ENCODE data around the gene CTNNA3. TPM values are rescaled to one million over a fixed set of nuclear protein-coding genes. Genes with fewer than 3 reads are reported as not detected.

The CTNNA3 gene
- total RNA-seq, 1 donor from 2014 or later, result not detected

DNA sequence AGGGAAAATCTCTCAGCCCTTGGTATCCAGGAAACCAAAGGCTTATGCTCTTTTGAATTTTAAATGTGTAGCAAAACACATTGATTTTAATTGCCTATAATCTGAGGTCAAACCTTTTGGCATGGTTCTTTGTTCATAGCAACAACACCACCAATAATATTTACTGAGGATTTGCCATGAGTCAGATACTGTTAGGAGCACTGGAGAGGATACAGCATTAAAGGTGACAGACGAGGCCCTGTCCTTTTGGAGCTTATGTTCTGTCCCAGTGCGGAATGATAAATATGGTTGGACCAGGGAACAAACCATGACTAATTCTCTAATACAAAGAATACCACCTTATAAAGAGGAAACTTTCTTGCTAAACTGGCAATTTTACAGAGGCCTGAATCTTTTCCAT lies 176.6 kb downstream of the CTNNA3 start:
- no peaks in the 10 kb centered on the region for H3K36me3 Mint-ChIP-seq (ENCODE audit: low read depth)

DNA sequence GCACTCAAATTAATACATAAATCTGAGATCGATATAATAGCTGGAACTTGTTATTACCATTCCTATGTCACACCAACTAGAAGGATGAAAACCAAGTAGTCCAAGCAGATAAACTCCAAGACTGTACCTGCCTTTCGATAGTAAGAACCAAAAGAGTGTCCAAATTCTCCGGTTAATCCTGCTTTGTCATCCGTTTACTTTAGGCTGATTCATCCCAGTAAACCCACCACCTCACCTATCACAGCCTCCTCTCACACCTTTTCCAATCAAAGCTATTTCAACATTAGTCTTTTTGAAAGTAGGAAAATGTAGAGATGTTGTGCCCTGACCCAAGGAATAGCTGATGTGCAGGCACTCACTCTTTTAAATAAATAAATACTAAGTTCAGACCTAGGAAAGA lies 177.2 kb downstream of the CTNNA3 start:
- Mint-ChIP-seq H3K27ac (no peak overlapping the region), H3K9me3 (no peaks in the 10 kb centered on the region), H3K36me3 (ENCODE audit: low read depth) (no peaks in the 10 kb centered on the region), H3K27me3 (ENCODE audit: low read depth) (peaks cover 8% of the 10 kb centered on the region), H3K4me3 (ENCODE audit: low read depth) (no peak overlapping the region), H3K4me1 (ENCODE audit: low read depth) (no peaks in the 10 kb centered on the region)
- no peak for DNase-seq (ENCODE audit: low spot score)
- intact Hi-C loops (cut with micrococcal nuclease), result no loop called here

More for the DNA sequence above, 176.6 kb downstream of the CTNNA3 start:
- DNase-seq (ENCODE audit: low spot score), result no peak
- Mint-ChIP-seq H3K27ac (no peak overlapping the region), H3K4me3 (ENCODE audit: low read depth) (no peak overlapping the region), H3K4me1 (ENCODE audit: low read depth) (no peaks in the 10 kb centered on the region), H3K9me3 (no peaks in the 10 kb centered on the region), H3K27me3 (ENCODE audit: low read depth) (peaks cover 8% of the 10 kb centered on the region)
- intact Hi-C loops (cut with micrococcal nuclease), result no loop called here

DNA sequence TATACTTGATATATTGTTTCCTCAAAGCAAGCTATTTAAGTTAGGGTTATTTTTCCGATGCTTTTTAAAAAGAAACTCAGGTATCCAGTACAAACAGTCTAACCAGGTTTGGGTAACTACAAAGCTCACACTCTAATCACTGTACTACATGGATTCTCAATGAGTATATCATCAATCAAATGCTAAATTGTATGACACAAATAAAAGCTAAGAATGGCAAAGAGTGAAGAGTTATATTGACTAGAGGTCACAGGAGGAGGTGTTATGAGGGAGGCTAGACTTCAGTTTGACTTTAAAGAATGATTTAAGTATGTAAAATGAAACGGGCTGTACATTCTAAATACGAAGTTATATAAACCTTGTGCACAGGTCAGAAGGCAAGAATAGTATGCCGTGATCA lies 178.0 kb downstream of the CTNNA3 start:
- no peak for DNase-seq (ENCODE audit: low spot score)
- Mint-ChIP-seq H3K4me3 (ENCODE audit: low read depth) (no peak overlapping the region), H3K27ac (no peak overlapping the region), H3K27me3 (ENCODE audit: low read depth) (peaks cover 8% of the 10 kb centered on the region), H3K4me1 (ENCODE audit: low read depth) (no peaks in the 10 kb centered on the region), H3K9me3 (no peaks in the 10 kb centered on the region), H3K36me3 (ENCODE audit: low read depth) (no peaks in the 10 kb centered on the region)
- intact Hi-C loops (cut with micrococcal nuclease), result no loop called here

DNA sequence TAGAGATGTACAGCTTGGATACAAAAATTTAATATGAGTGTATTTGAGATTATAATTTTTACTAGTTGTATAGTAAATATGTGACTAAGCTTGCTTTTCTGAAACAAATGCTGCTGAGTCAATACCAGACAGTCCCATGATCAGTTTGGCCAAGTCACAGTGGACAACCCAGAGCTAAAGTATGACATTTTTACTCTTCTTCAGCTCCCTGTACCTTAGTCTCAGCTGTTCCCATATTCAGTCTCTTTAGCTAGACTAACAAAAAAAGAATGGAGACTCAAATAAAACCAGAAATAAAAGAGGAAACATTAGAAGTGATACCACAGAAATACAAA lies 189.3 kb downstream of the CTNNA3 start:
- no peak overlapping the region for H3K4me3 Mint-ChIP-seq (ENCODE audit: low read depth)
- no peaks in the 10 kb centered on the region for H3K36me3 Mint-ChIP-seq (ENCODE audit: low read depth)
- H3K9me3 Mint-ChIP-seq, result no peaks in the 10 kb centered on the region
- no peaks in the 10 kb centered on the region for H3K4me1 Mint-ChIP-seq (ENCODE audit: low read depth)
- intact Hi-C loops (cut with micrococcal nuclease), result no loop called here
- no peak overlapping the region for H3K27ac Mint-ChIP-seq
- H3K27me3 Mint-ChIP-seq (ENCODE audit: low read depth), result no peaks in the 10 kb centered on the region
- no peak for DNase-seq (ENCODE audit: low spot score)

DNA sequence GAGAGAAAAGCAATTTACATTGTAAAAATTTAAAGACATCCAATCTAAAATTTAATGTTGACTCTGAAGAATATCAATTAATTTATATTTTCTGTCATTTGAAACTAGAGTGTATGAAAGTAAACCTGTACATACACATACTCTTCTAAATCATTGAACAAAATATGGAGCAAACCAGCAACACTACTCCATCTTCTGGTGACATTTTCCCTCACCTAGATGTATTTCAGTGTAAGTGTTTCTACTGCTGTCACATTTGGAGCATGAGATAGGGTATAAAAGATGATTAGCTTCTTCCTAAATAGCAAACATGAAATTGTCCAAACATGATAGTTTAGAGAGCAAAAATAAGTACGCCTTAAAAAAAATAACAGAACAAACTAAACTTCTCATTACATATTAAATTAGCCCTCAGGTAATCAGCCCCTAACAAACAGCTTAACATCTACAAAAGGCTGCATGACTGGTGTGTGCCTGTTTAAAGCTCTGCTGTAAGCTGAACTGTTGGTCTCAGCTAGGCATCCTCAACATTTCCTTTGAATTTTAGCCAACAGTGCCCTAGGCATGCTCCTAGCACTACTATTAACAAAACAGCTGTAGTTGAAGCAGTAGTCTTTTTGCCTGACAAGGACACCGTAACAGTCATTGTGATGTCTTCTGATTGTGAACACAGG lies 189.8 kb downstream of the CTNNA3 start:
- DNase-seq (ENCODE audit: low spot score), result no peak
- Mint-ChIP-seq H3K27ac (no peak overlapping the region), H3K36me3 (ENCODE audit: low read depth) (no peaks in the 10 kb centered on the region)

DNA sequence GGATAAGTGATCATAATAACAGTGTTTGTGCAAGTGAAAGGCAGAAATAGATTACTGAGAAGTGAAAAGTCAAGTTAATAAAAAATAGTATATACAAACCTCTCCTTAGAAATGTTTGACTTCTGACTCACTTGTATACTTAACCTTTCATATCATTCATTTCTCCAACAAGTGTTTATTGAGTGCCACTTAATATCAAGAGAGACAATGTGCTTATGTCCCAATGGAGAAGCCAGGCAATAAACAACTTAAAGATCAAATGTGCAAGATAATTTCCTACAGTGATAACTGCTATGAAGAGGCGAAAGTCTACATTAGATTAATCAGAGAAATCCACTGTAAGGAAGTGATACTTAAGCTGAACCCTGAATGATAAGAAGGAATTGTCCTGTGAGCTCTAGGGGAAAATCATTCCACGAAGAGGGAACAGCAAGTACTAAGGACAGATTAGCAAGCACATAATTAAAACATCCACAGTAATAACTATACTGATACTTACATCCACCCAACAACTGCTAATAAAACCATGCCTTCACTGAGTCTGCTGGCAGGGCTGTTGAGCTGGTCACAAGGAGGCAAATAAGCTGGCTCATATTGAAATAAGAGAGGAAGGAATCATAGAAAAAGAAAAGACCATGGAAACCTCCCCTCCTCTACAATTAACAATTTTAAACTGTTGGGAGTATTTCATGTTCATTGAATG lies 203.5 kb downstream of the CTNNA3 start:
- intact Hi-C loops (cut with micrococcal nuclease), result no loop called here
- H3K27me3 Mint-ChIP-seq (ENCODE audit: low read depth), result no peaks in the 10 kb centered on the region
- no peak overlapping the region for H3K4me3 Mint-ChIP-seq (ENCODE audit: low read depth)
- H3K27ac Mint-ChIP-seq, result no peak overlapping the region
- no peaks in the 10 kb centered on the region for H3K4me1 Mint-ChIP-seq (ENCODE audit: low read depth)
- no peak for DNase-seq (ENCODE audit: low spot score)
- H3K9me3 Mint-ChIP-seq, result no peaks in the 10 kb centered on the region
- H3K36me3 Mint-ChIP-seq (ENCODE audit: low read depth), result no peaks in the 10 kb centered on the region

More for the DNA sequence above, 189.8 kb downstream of the CTNNA3 start:
- Mint-ChIP-seq H3K9me3 (no peaks in the 10 kb centered on the region), H3K4me3 (ENCODE audit: low read depth) (no peak overlapping the region), H3K27me3 (ENCODE audit: low read depth) (no peaks in the 10 kb centered on the region), H3K4me1 (ENCODE audit: low read depth) (no peaks in the 10 kb centered on the region)
- intact Hi-C loops (cut with micrococcal nuclease), result no loop called here

DNA sequence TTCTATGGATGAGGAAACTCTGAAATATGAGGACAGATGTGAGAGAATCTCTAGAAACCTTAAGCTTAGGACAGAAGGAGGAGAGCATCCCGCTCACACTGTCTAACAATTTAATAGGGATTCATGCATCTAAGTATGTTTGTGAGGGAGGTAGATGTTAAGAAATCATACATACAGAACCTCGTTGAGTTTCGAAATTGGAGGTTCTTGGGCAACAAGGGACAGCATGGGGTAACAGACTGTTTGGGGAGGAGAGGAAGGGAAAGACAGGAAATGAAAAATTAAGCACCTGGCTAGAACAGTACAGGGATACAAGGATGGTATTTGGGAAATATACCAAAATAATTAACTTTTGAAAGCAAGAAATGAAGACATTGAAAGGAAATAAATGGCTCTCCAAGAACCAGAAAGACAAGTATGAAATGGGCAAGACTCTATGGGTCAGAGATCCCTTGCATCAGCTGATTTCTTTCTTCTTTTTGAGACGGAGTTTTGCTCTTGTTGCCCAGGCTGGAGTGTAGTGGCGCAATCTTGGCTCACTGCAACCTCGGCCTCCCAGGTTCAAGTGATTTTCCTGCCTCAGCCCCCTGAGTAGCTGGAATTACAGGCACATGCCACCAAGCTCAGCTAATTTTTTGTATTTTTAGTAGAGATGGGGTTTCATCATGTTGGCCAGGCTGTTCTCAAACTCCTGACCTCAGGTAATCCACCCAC lies 207.9 kb downstream of the CTNNA3 start:
- no peak overlapping the region for H3K27ac Mint-ChIP-seq
- intact Hi-C loops (cut with micrococcal nuclease), result no loop called here
- no peaks in the 10 kb centered on the region for H3K9me3 Mint-ChIP-seq
- no peaks in the 10 kb centered on the region for H3K36me3 Mint-ChIP-seq (ENCODE audit: low read depth)
- peaks cover 2% of the 10 kb centered on the region for H3K4me1 Mint-ChIP-seq (ENCODE audit: low read depth)
- DNase-seq (ENCODE audit: low spot score), result no peak
- H3K4me3 Mint-ChIP-seq (ENCODE audit: low read depth), result no peak overlapping the region
- peaks cover 2% of the 10 kb centered on the region for H3K27me3 Mint-ChIP-seq (ENCODE audit: low read depth)

DNA sequence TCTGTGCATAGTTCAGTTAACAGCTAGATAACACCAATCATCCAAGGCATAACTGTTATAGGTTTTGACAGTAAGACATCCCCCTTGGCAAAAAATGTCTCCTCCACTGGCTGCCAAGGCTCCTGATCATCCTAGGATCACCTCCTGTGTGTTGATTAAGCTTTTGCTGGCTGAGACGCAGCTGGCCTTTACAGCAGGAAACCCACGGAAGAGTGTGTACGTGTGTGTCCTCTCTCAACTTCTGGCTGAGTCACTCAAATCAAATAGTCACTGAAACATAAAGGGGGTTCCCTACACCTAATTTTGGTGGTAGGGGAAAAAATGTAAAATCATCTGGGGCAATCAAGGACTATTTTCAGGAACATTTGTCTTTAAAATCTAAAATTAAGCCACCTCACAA lies 208.8 kb downstream of the CTNNA3 start:
- H3K27ac Mint-ChIP-seq, result no peak overlapping the region
- no peaks in the 10 kb centered on the region for H3K9me3 Mint-ChIP-seq
- no peak for DNase-seq (ENCODE audit: low spot score)
- no peak overlapping the region for H3K4me3 Mint-ChIP-seq (ENCODE audit: low read depth)
- intact Hi-C loops (cut with micrococcal nuclease), result no loop called here
- peaks cover 2% of the 10 kb centered on the region for H3K4me1 Mint-ChIP-seq (ENCODE audit: low read depth)
- H3K27me3 Mint-ChIP-seq (ENCODE audit: low read depth), result peaks cover 2% of the 10 kb centered on the region
- no peaks in the 10 kb centered on the region for H3K36me3 Mint-ChIP-seq (ENCODE audit: low read depth)

DNA sequence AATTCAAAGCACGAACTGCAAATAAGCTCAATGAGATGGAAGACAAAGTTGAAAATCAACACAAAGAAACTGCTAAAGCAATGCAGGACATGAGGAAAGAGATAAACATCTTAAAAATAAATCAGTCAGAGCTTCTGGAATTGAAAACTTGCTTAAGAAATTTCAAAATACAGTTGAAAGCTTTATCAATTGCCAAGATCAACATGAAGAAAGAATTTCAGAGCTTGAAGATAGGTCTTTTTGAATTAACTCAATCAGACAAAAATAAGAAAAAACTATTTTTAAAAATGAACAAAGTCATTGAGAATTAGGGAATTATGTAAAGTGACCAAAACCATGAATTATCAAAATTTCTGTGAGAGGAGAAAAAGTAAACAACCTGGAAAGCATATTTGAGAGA lies 218.1 kb downstream of the CTNNA3 start:
- intact Hi-C loops (cut with micrococcal nuclease), result no loop called here

DNA sequence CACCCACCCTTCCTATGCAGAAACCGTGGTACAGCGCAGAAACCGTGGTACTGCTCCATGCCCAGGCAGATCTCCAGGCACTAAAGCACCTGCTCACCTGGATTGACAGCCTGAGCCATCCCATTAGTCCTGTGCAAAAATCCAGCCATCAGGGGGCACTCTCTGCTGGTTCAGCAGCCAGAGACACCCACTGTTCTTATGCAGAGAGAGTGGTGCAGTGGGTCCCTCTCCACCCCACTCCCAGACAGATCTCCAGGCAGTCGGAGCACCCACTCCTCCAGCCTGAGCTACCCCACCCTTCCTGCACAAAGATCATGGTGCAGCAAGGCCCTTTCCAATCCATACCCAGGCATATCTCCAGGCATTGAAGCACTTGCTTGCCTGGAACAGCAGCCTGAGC lies 219.8 kb downstream of the CTNNA3 start:
- no peaks in the 10 kb centered on the region for H3K4me1 Mint-ChIP-seq (ENCODE audit: low read depth)
- H3K27me3 Mint-ChIP-seq (ENCODE audit: low read depth), result no peaks in the 10 kb centered on the region
- DNase-seq (ENCODE audit: low spot score), result no peak
- intact Hi-C loops (cut with micrococcal nuclease), result no loop called here
- H3K27ac Mint-ChIP-seq, result no peak overlapping the region
- no peaks in the 10 kb centered on the region for H3K36me3 Mint-ChIP-seq (ENCODE audit: low read depth)
- H3K9me3 Mint-ChIP-seq, result peaks cover 26% of the 10 kb centered on the region
- H3K4me3 Mint-ChIP-seq (ENCODE audit: low read depth), result no peak overlapping the region

More for the DNA sequence above, 218.1 kb downstream of the CTNNA3 start:
- H3K27ac Mint-ChIP-seq, result no peak overlapping the region
- peaks cover 26% of the 10 kb centered on the region for H3K9me3 Mint-ChIP-seq
- no peak for DNase-seq (ENCODE audit: low spot score)
- no peak overlapping the region for H3K4me3 Mint-ChIP-seq (ENCODE audit: low read depth)
- no peaks in the 10 kb centered on the region for H3K36me3 Mint-ChIP-seq (ENCODE audit: low read depth)
- H3K27me3 Mint-ChIP-seq (ENCODE audit: low read depth), result no peaks in the 10 kb centered on the region
- H3K4me1 Mint-ChIP-seq (ENCODE audit: low read depth), result no peaks in the 10 kb centered on the region

DNA sequence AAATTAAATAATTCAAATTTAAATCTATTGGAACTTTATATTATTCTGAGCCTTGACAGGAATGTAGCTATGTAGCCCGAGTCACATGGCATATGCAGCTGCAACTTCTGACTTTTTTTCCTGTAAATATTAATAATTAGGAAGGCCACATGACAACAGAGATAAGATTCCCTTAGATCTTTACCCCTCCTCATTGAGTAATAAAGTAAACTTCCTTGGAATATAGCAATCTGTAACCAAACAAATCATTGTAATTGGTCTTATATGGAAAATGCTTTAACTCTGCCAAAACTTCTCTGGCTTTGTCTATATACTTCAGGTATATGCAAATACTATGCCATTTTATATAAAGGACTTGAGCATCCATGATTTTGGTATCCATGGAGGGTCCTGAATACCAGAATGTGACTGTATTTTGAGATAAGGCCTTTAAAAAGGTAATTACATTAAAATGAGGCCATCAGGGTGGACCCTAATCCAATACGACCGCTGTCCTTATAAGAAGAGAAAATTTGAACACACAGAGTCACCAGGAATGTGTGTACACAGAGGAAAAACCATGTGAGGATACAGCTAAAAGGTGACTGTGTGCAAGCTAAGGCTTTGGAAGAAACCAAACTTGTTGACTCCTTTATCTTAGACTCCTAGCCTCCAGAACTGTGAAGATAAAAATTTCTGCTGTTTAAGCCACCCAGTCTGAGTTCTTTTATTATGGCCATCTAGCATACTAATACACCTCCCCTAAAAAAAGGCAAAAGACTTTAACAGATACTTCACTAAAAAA lies 222.0 kb downstream of the CTNNA3 start:
- no peak for DNase-seq (ENCODE audit: low spot score)
- intact Hi-C loops (cut with micrococcal nuclease), result no loop called here
- H3K4me3 Mint-ChIP-seq (ENCODE audit: low read depth), result no peak overlapping the region
- H3K9me3 Mint-ChIP-seq, result peaks cover 18% of the 10 kb centered on the region
- H3K4me1 Mint-ChIP-seq (ENCODE audit: low read depth), result no peaks in the 10 kb centered on the region
- H3K27ac Mint-ChIP-seq, result no peak overlapping the region
- H3K27me3 Mint-ChIP-seq (ENCODE audit: low read depth), result no peaks in the 10 kb centered on the region
- no peaks in the 10 kb centered on the region for H3K36me3 Mint-ChIP-seq (ENCODE audit: low read depth)

DNA sequence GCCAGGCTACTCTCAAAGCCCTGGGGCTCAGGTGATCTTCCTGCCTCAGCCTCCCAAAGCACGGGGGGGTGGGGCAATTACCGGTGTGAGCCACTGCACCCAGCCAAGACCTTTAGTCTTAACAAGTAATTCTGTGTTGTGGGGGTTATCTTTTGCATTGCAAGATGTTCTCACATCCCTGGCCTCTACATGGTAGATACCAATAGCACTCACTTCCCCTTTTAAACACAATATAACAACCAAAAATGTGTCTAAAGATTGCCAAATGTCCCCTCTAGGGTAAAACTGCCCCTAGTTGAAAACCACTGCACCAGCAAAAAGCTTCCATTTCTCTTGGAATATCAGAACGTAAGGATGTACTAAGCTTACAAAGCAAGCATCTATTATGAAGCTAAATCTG lies 225.0 kb downstream of the CTNNA3 start:
- no peaks in the 10 kb centered on the region for H3K36me3 Mint-ChIP-seq (ENCODE audit: low read depth)
- H3K4me3 Mint-ChIP-seq (ENCODE audit: low read depth), result no peak overlapping the region
- no peaks in the 10 kb centered on the region for H3K27me3 Mint-ChIP-seq (ENCODE audit: low read depth)
- DNase-seq (ENCODE audit: low spot score), result no peak
- no peaks in the 10 kb centered on the region for H3K4me1 Mint-ChIP-seq (ENCODE audit: low read depth)
- intact Hi-C loops (cut with micrococcal nuclease), result no loop called here
- H3K9me3 Mint-ChIP-seq, result no peaks in the 10 kb centered on the region
- no peak overlapping the region for H3K27ac Mint-ChIP-seq

DNA sequence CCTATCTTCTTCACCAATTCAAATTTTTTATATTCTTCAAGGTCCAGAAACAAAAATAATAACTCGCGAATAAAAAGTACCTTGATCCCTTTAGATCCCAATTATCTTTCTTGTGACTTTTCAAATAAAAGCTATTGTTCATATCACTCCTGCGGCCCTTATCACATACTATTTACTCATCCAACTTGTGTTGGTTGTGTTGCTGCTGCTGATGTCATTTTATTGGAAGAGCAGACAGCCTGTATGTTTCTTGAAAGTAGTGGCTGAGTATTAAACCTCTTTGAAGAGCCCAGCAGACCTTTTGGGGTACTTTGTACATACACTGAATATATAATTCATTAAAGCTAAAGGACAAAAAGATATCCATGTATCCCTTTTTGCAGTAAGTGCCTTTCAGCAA lies 231.7 kb downstream of the CTNNA3 start:
- intact Hi-C loops (cut with micrococcal nuclease), result no loop called here
- no peak overlapping the region for H3K4me3 Mint-ChIP-seq (ENCODE audit: low read depth)
- DNase-seq (ENCODE audit: low spot score), result no peak
- no peaks in the 10 kb centered on the region for H3K36me3 Mint-ChIP-seq (ENCODE audit: low read depth)
- H3K4me1 Mint-ChIP-seq (ENCODE audit: low read depth), result no peaks in the 10 kb centered on the region
- no peaks in the 10 kb centered on the region for H3K9me3 Mint-ChIP-seq
- H3K27ac Mint-ChIP-seq, result no peak overlapping the region
- no peaks in the 10 kb centered on the region for H3K27me3 Mint-ChIP-seq (ENCODE audit: low read depth)
